ENCODE data around the gene NLRP6. TPM values are rescaled to one million over a fixed set of nuclear protein-coding genes. Genes with fewer than 3 reads are reported as not detected.
A peak's percentile ranks its signal among the peaks of the same experiment; 100 is the strongest.

NLRP6 gene
- polyA plus RNA-seq, 1 experiment = not detected

DNA sequence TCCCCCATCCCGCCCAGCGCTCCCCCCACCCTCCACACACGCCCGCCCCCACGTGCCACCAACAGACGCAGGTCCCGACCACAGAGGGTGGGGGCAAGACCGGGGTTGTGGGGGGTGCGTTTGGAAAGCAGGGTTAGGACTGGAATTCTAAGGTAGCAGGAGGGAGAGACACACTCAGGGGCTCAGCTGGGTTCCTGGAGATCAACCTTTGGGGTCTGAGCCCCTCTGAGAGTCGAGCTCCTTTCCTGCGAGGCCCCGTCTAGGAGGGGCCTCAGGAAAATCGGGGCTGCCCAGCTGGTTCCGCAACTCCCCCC lies 11.1 kb downstream of the NLRP6 start:
- Histone ChIP-seq H3K36me3 (ENCODE audit: control insufficient read depth, insufficient read depth, low read length) (peaks cover 3% of the 10 kb centered on the region; the same call in 1 of the 2 replicates), H3K4me3 (ENCODE audit: low read depth, low read length) (peak overlapping the region; percentile 41), H3K27me3 (ENCODE audit: control insufficient read depth, insufficient read depth, low read length) (peaks cover 9% of the 10 kb centered on the region)
- POLR2A ChIA-PET = no interaction called here
- DNase-seq (ENCODE audit: low read depth) = no peak
- TF ChIP-seq, protein P1, sequence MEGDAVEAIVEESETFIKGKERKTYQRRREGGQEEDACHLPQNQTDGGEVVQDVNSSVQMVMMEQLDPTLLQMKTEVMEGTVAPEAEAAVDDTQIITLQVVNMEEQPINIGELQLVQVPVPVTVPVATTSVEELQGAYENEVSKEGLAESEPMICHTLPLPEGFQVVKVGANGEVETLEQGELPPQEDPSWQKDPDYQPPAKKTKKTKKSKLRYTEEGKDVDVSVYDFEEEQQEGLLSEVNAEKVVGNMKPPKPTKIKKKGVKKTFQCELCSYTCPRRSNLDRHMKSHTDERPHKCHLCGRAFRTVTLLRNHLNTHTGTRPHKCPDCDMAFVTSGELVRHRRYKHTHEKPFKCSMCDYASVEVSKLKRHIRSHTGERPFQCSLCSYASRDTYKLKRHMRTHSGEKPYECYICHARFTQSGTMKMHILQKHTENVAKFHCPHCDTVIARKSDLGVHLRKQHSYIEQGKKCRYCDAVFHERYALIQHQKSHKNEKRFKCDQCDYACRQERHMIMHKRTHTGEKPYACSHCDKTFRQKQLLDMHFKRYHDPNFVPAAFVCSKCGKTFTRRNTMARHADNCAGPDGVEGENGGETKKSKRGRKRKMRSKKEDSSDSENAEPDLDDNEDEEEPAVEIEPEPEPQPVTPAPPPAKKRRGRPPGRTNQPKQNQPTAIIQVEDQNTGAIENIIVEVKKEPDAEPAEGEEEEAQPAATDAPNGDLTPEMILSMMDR (IDR thresholded peaks at IDR 0.05; ENCODE audit: insufficient read depth, low read depth, low read length) = no peak
- CTCF ChIA-PET = interaction anchor here (1.3 to 2.3 kb wide), 2 partner anchors 16 to 39 kb away, joined by 3 to 11 read pairs; no protein-coding TSS in a partner anchor

DNA sequence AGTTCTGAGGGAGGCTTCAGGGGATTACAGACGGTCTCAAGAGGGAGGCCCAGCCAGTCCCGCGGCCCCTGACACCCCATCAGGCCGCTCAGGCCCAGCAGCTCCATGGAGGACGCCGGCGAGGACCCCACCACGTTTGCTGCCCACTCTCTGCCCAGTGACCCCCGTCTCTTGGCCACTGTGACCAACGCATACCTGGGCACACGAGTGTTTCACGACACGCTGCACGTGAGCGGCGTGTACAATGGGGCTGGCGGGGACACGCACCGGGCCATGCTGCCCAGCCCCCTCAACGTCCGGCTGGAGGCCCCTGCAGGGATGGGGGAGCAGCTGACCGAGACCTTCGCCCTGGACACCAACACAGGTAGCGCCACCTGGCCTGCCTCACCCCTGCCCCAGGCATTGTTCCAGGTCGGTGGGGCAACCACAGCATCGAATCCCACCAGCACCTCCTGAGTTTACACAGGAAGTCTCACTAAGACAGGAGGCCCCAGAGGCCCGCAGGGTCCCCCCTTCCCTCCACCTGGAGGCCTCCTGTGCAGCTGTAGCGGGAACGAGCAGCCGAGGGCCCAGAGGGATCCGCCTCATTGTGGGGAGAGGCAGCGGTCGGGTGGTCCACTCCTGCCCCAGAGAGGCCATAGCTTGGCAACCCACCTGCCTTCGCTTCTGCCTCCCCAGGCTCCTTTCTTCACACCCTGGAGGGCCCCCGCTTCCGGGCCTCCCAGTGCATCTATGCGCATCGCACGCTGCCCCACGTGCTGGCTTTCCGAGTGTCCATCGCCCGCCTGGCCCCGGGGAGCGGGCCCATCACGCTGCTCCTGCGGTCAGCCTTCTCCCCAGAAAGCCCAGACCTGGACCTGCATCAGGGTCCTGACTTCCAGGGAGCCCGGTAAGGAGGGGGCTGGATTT lies 11.8 kb downstream of the NLRP6 start:
- TF ChIP-seq, protein P1 (IDR thresholded peaks at IDR 0.05; ENCODE audit: insufficient read depth, low read depth, low read length) = no peak
- Histone ChIP-seq H3K4me3 (ENCODE audit: low read depth, low read length) (peak overlapping the region; percentile 41), H3K36me3 (ENCODE audit: control insufficient read depth, insufficient read depth, low read length) (peaks cover 4% of the 10 kb centered on the region; the same call in 1 of the 2 replicates), H3K27me3 (ENCODE audit: control insufficient read depth, insufficient read depth, low read length) (peaks cover 9% of the 10 kb centered on the region)
- CTCF ChIA-PET = interaction anchor here (1.1 to 2.3 kb wide), 3 partner anchors 11 to 39 kb away, joined by 3 to 11 read pairs (median 3); no protein-coding TSS in a partner anchor
- DNase-seq (ENCODE audit: low read depth) = no peak
- POLR2A ChIA-PET = no interaction called here

DNA sequence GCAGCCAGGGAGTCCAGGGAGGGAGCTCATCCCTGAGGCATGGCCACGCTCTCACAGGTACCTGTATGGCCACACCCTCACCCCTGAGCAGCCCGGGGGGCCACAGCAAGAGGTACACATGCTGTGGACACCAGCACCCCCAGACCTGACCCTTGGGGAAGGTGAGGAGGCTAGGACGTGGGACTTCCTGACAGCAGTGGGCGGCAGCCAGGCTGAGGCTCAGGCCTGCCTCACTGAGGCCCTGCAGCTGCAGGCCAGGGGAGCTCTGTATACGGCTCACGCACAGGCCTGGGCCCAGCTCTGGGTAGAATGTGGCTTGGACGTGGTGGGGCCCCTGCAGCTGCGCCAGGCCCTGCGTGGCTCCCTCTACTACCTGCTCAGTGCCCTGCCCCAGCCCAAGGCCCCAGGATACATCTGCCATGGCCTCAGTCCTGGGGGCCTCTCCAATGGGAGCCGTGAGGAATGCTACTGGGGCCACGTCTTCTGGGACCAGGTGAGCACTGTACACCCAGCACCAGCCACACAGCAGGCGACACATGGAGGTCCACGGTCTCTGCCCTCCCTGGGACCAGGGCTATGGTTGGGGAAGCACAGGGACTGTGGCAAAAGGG lies 12.5 kb downstream of the NLRP6 start:
- TF ChIP-seq, protein P1 (IDR thresholded peaks at IDR 0.05; ENCODE audit: insufficient read depth, low read depth, low read length) = no peak
- Histone ChIP-seq H3K27me3 (ENCODE audit: control insufficient read depth, insufficient read depth, low read length) (peaks cover 9% of the 10 kb centered on the region), H3K4me3 (ENCODE audit: low read depth, low read length) (no peak overlapping the region), H3K36me3 (ENCODE audit: control insufficient read depth, insufficient read depth, low read length) (peaks cover 5% of the 10 kb centered on the region)
- ChIA-PET POLR2A (no interaction called here), CTCF (interaction anchor here (1.1 to 2.3 kb wide), 2 partner anchors 10 to 15 kb away, joined by 3 to 11 read pairs; no protein-coding TSS in a partner anchor)
- DNase-seq (ENCODE audit: low read depth) = no peak

DNA sequence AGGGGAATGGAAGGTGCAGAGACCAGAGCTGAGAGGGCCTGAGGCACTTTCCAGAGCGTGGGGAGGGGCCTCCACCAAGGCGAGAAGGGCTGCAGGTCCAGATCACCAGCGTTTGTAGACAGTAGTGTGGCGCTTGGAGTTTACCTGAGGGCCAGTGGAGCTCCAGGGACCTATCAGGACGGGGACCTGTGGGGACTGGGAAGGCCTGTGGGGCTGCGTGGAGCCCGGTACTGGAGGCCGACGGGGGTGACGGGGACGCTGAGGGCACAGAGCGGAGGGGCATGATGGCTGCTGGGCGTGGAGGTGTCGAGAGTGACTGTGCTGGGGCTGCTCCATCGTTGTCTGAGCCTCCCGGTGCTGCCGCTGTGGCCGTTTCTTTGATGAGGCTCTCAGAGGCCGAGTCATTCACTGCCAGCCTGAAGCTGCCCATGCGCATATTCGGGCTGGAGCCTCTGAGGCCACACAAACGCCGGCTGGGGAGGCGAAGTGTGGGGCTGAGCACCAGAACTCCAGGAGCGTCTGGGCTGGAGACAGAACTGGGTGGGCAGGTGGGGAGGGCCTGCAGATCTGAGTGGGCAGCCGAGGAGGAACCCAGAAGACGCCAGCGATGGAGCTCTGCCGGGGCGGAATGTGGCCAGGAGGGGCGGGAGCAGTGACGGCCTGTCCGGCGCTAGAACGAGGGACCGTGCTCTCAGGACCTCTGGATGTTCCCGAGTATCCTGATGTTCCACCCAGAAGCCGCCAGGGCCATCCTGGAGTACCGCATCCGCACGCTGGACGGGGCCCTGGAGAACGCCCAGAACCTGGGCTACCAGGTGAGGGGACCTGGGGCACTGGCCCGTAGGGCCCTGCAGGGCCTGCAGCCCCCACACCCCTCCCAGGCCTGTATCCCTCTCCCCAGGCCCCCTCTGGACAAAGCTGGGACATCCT lies 13.3 kb downstream of the NLRP6 start:
- ChIA-PET CTCF (interaction anchor here (0.6 to 2.3 kb wide), 2 partner anchors 14 to 41 kb away, joined by 8 to 11 read pairs; no protein-coding TSS in a partner anchor), POLR2A (no interaction called here)
- H3K36me3 ChIP-seq (ENCODE audit: control insufficient read depth, insufficient read depth, low read length) = peaks cover 5% of the 10 kb centered on the region
- TF ChIP-seq, protein P1 (IDR thresholded peaks at IDR 0.05; ENCODE audit: insufficient read depth, low read depth, low read length) = no peak
- H3K27me3 ChIP-seq (ENCODE audit: control insufficient read depth, insufficient read depth, low read length) = peaks cover 9% of the 10 kb centered on the region
- no peak overlapping the region for H3K4me3 ChIP-seq (ENCODE audit: low read depth, low read length)
- DNase-seq (ENCODE audit: low read depth) = no peak
